Cardiac atrium fibroblast (primary cell): Measurements from ENCODE around the gene IFT172. TPM values are rescaled to one million over a fixed set of nuclear protein-coding genes. Genes with fewer than 3 reads are reported as not detected.

Source experiments
- total RNA-seq: library from RNA; depleted of rRNA; stranded (reverse); fragments of >200 nt; gene quantifications from 2 replicates; pipeline ENCODE4 v1.2.3, GENCODE V29; 2015

Gene IFT172, protein sequence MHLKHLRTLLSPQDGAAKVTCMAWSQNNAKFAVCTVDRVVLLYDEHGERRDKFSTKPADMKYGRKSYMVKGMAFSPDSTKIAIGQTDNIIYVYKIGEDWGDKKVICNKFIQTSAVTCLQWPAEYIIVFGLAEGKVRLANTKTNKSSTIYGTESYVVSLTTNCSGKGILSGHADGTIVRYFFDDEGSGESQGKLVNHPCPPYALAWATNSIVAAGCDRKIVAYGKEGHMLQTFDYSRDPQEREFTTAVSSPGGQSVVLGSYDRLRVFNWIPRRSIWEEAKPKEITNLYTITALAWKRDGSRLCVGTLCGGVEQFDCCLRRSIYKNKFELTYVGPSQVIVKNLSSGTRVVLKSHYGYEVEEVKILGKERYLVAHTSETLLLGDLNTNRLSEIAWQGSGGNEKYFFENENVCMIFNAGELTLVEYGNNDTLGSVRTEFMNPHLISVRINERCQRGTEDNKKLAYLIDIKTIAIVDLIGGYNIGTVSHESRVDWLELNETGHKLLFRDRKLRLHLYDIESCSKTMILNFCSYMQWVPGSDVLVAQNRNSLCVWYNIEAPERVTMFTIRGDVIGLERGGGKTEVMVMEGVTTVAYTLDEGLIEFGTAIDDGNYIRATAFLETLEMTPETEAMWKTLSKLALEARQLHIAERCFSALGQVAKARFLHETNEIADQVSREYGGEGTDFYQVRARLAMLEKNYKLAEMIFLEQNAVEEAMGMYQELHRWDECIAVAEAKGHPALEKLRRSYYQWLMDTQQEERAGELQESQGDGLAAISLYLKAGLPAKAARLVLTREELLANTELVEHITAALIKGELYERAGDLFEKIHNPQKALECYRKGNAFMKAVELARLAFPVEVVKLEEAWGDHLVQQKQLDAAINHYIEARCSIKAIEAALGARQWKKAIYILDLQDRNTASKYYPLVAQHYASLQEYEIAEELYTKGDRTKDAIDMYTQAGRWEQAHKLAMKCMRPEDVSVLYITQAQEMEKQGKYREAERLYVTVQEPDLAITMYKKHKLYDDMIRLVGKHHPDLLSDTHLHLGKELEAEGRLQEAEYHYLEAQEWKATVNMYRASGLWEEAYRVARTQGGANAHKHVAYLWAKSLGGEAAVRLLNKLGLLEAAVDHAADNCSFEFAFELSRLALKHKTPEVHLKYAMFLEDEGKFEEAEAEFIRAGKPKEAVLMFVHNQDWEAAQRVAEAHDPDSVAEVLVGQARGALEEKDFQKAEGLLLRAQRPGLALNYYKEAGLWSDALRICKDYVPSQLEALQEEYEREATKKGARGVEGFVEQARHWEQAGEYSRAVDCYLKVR (N-terminal part only)
- 17.9 and 35.2 TPM in 2 replicates for total RNA-seq

DNA sequence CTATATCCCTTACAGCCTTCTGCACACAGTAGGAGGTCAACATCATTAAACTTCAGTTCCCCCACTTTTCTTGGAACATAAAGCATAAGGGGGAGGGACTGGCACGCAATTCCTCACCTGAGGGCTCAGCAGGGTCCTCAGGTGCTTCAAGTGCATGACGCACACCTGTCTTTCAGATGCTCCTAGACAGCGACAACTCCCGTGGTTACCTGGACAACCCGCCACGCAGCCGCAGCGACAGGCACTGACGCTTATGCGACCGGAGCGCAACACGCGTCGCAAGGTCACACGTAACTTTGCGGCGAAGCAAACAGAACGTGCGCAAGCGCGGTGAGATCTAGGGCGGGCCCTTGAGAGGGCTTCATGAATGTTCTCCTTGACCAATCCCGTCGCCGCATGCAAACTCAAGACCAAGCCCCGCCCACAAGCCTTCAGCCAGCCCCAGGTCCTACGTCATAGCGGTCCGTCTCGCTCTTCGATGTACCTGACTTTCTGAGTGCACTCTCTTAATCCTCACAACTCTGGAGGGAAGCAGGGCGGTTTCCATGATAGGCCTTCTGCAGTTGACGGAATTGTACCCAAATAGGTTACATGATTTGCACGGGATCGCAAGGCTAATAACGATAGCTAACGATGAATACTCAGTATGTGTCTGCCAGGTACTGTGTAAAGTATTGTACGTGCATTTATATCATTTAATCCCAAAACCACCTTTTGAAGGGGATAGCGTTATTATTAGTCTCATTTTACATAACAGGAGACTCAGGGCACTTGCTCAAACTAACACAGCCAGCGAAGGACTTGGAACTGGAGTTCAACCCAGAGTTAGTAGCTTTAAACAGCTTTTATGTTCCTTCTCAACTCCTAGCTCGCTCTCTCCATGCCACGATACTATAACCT is at the start of gene IFT172:
TSS of gene IFT172 (minus strand) at position 246 of the 900 bp plus-strand sequence. CDS start at position 156, 90 bp downstream.

GRCh38 chr2:27496357-27497287 is 7.1 kb upstream of the IFT172 start, which contains the start of gene GCKR:
Gene GCKR (plus strand): TSS chr2:27496839. CDS start chr2:27496905, 66 bp downstream.

GRCh38 chr2:27494944-27495554 is 5.5 kb upstream of the IFT172 start, which contains the start of gene FNDC4:
Gene FNDC4 (minus strand): TSS chr2:27495200. CDS start chr2:27494679, 521 bp downstream.

GRCh38 chr2:27441958-27442919 is 47.3 kb downstream of the IFT172 start, which contains the start of gene KRTCAP3:
Gene KRTCAP3 (plus strand): TSS chr2:27442381. CDS start chr2:27442413, 32 bp downstream.

DNA sequence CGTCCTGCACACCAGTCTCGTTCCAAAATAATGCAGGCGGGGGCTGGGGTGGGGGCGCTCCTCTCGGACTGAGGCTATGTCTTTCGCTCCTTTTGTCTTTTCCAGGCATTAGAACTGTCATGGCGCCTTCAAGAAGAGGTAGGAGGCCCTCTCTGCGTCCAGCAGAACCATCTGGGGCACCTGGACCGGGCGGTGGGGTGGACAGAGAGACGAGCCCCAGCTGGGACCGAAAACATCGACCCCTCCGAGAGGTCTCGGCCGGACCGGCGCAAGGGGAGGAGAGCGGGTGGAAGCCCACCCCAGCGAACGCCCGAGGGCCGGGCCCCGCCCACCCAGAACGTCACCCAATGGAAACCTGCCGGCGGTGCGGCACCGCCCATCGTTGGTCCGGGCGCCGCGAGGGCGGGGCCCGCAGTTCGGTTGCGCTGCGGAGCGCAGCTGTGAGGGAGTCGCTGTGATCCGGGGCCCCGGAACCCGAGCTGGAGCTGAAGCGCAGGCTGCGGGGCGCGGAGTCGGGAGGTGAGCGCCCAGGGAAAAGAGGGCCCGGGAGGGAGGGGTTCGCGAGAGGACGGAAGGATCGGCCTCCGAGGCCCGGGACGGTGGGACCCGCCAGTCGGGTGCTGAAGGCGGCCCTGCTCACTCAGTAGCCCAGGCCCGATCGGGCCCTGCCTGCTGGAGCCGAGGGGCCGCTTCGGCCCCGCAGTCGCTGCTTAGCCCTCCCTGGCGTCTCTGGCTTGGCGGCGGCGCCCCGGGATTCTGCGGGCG is 61.1 kb downstream of the IFT172 start, which contains the start of gene NRBP1:
TSS of gene NRBP1 (plus strand) at position 419 of the 765 bp plus-strand sequence. CDS start 4,643 bp downstream, outside the sequence.

GRCh38 chr2:27409321-27410073 is 80.0 kb downstream of the IFT172 start, which contains the start of gene PPM1G:
Gene PPM1G (minus strand): TSS chr2:27409591. CDS start chr2:27409422, 169 bp downstream.

Other genes starting within 250 kb of the IFT172 start
- not detected in 2 replicates for gene SLC30A3, start 226.7 kb downstream of the IFT172 start, total RNA-seq
- gene DNAJC5G, start 214.3 kb downstream of the IFT172 start, total RNA-seq, result not detected in 2 replicates
- not detected in 2 replicates for gene TRIM54, start 207.3 kb downstream of the IFT172 start, total RNA-seq
- gene UCN, start 181.3 kb downstream of the IFT172 start, total RNA-seq, result 1.3 and 4.5 TPM in 2 replicates
- gene MPV17, start 166.6 kb downstream of the IFT172 start, total RNA-seq, result 69.1 and 102 TPM in 2 replicates
- gene GTF3C2, start 133.0 kb downstream of the IFT172 start, total RNA-seq, result 31.6 and 44.4 TPM in 2 replicates
- 29.2 and 31.3 TPM in 2 replicates for gene EIF2B4, start 119.4 kb downstream of the IFT172 start, total RNA-seq
- gene SNX17, start 119.1 kb downstream of the IFT172 start, total RNA-seq, result 148 and 159 TPM in 2 replicates
- gene ZNF513, start 109.0 kb downstream of the IFT172 start, total RNA-seq, result 4.0 and 6.2 TPM in 2 replicates
- gene PPM1G, start 80.2 kb downstream of the IFT172 start, total RNA-seq, result 54.6 and 54.7 TPM in 2 replicates
- 75.3 and 91.5 TPM in 2 replicates for gene NRBP1, start 61.1 kb downstream of the IFT172 start, total RNA-seq
- 0.97 TPM in 1 of 2 replicates, not detected in the other for gene KRTCAP3, start 47.4 kb downstream of the IFT172 start, total RNA-seq
- 12.8 and 15.6 TPM in 2 replicates for gene FNDC4, start 5.5 kb upstream of the IFT172 start, total RNA-seq
- 0.32 TPM in 1 of 2 replicates, not detected in the other for gene GCKR, start 7.1 kb upstream of the IFT172 start, total RNA-seq
- 14.6 and 17.1 TPM in 2 replicates for gene ZNF512, start 93.3 kb upstream of the IFT172 start, total RNA-seq
- gene CCDC121, start 139.3 kb upstream of the IFT172 start, total RNA-seq, result 1.6 and 2.1 TPM in 2 replicates
- gene GPN1, start 139.3 kb upstream of the IFT172 start, total RNA-seq, result 21.3 and 21.9 TPM in 2 replicates
- gene SUPT7L, start 173.9 kb upstream of the IFT172 start, total RNA-seq, result 16.1 and 20.6 TPM in 2 replicates
- gene SLC4A1AP, start 174.1 kb upstream of the IFT172 start, total RNA-seq, result 15.2 and 24.9 TPM in 2 replicates